ENCODE data around the gene ATRNL1. TPM values are rescaled to one million over a fixed set of nuclear protein-coding genes. Genes with fewer than 3 reads are reported as not detected.

The ATRNL1 gene
- total and polyA plus RNA-seq, 2 of the 8 experiments (the other 6 are each of a cell fraction or from before 2014, with no cell fraction given), result 5.1 to 17.6 TPM

DNA sequence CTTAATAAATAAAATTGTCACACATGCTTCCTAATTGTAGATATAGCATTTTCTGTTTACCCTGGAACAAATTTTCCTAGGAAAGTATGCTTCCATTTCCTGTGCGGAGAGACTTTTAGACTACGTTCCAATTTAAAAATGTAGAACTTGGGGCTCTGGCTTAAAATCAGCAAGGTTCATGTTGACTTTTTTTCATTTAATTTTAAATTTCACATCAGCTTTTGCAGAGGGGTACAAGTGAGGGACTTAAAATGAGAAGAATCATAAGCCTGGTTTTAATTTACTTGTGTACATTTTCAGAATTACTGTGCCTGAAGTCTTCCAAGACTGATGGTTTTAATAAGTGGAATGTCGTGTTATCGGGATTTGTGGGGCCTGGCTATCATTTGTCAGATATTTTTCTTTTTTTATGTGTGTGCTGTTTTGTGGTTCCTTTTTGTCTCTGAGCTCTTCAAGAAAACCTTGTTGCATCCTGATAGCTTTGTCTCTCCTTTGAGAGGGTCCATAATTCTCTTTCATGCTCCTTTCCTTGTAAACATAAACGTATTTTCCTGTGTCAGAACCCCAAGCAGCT, 8.8 kb upstream of the ATRNL1 start:
- Histone ChIP-seq H2BK20ac (ENCODE audit: low read length) (no peak overlapping the region), H4K91ac (replicated peaks; ENCODE audit: insufficient read length, low read length) (no peak overlapping the region), H3K4me1 (replicated peaks in 1 of 4; ENCODE audit: control insufficient read depth in 3 of 4, insufficient read depth in 4 of 4, low read length in 3 of 4) (peaks cover 0 to 3% (median 0%) of the 10 kb centered on the region in 4 experiments; a peak in 1 of 7 replicates), H3K18ac (ENCODE audit: extremely low read depth, low read length) (no peak overlapping the region), H4K20me1 (replicated peaks in 1 of 2; ENCODE audit: control insufficient read depth in 1 of 2, insufficient read depth in 2 of 2, low read length in 2 of 2) (no peaks in the 10 kb centered on the region), H2AK5ac (ENCODE audit: low read depth, low read length) (no peak overlapping the region), H3K4ac (replicated peaks; ENCODE audit: insufficient read length, low read depth, low read length) (no peak overlapping the region), H3K56ac (replicated peaks; ENCODE audit: insufficient read length, low read depth, low read length) (no peak overlapping the region), H2BK5ac (ENCODE audit: low read depth, low read length) (no peak overlapping the region), H2AFZ (ENCODE audit: low read length) (no peak overlapping the region), H3K4me3 (ENCODE audit: extremely low read depth in 1 of 4, insufficient read depth in 2 of 4, low read depth in 3 of 4, low read length in 4 of 4) (no peak overlapping the region), H3K9ac (replicated peaks in 1 of 4; ENCODE audit: extremely low read depth in 1 of 4, low read depth in 3 of 4, low read length in 3 of 4) (no peak overlapping the region), H2BK120ac (replicated peaks; ENCODE audit: low read depth, low read length) (no peak overlapping the region), H3K27me3 (replicated peaks in 1 of 4; ENCODE audit: control insufficient read depth in 3 of 4, extremely low read depth in 1 of 4, insufficient read depth in 3 of 4, low read length in 3 of 4) (no peaks in the 10 kb centered on the region), H3K4me2 (ENCODE audit: insufficient read depth in 1 of 2, low read depth in 2 of 2, low read length in 2 of 2) (no peak overlapping the region), H4K5ac (ENCODE audit: insufficient read length, low read depth, low read length) (no peak overlapping the region), H2BK15ac (ENCODE audit: low read length) (no peak overlapping the region), H3K23ac (ENCODE audit: insufficient read length) (no peak overlapping the region), H3K23me2 (ENCODE audit: low read depth, low read length) (no peaks in the 10 kb centered on the region), H2BK12ac (ENCODE audit: low read depth, low read length) (no peak overlapping the region), H3K79me1 (ENCODE audit: low read depth, low read length) (no peaks in the 10 kb centered on the region), H4K8ac (ENCODE audit: extremely low read depth, insufficient read depth, low read length) (no peak overlapping the region), H3K79me2 (ENCODE audit: control insufficient read depth in 1 of 2, insufficient read depth in 2 of 2, low read length in 2 of 2) (no peaks in the 10 kb centered on the region), H3K9me3 (ENCODE audit: insufficient read depth in 2 of 2, low read depth in 1 of 2, low read length in 1 of 2) (peaks cover 6 to 12% of the 10 kb centered on the region in 2 experiments), H3K36me3 (ENCODE audit: control insufficient read depth in 2 of 4, insufficient read depth in 4 of 4, low read length in 3 of 4) (0 out of 8 replicates have a peak, but pooled peaks cover 0 to under 1% (median 0%) of the 10 kb centered on the region in 4 experiments), H3K14ac (ENCODE audit: insufficient read length) (no peak overlapping the region), H3K27ac (ENCODE audit: low read depth, low read length) (no peak overlapping the region)
- POLR2A ChIA-PET (ENCODE audit: partially characterized antibody), result no interaction called here
- CTCF ChIA-PET (ENCODE audit: partially characterized antibody), result interaction anchor here (0.7 to 2.1 kb wide), 2 partner anchors 12 to 208 kb away, joined by 3 to 5 read pairs; no protein-coding TSS in a partner anchor
- DNase-seq (ENCODE audit: low read depth in 1 of 2, low spot score in 2 of 2) (no peak), FAIRE-seq (no peak)
- WGBS, 2 experiments (ENCODE audit: extremely low coverage in 1 of 2, insufficient coverage in 1 of 2, insufficient read length in 1 of 2, insufficient replicate concordance in 2 of 2, low coverage in 1 of 2, low lambda C conversion rate in 2 of 2, missing lambda C conversion rate in 1 of 2), result 81% methylated on average over 5 of the region's 5 CpGs; no CpG with 5 or more reads in 1 of the 2 experiments
- TF ChIP-seq SP2 (IDR thresholded peaks at IDR 0.05; ENCODE audit: low read length) (no peak), TEAD4 (IDR thresholded peaks at IDR 0.05; ENCODE audit: low read depth, low read length) (no peak), HDAC6 (IDR thresholded peaks at IDR 0.05; ENCODE audit: low read depth, low read length) (no peak), CHD1 (IDR thresholded peaks at IDR 0.05; ENCODE audit: low read depth, low read length) (no peak), GTF2F1 (IDR thresholded peaks at IDR 0.05; ENCODE audit: borderline replicate concordance, low read depth, low read length) (no peak), TBP (IDR thresholded peaks at IDR 0.05; ENCODE audit: low read depth, low read length) (no peak)

All from H1 (cell line).